Cerebellar cortex (tissue), 1 donor: ENCODE data around the gene HMOX1.
A peak's percentile ranks its signal among the peaks of the same experiment; 100 is the strongest.
"Not testable (repeated sequence)": the region's sequence is repeated elsewhere in the genome, so short reads cannot be mapped to it uniquely, and the experiment has no call there.

Experiments
- DNase-seq: peaks from one replicate; pipeline ENCODE4 v3.0.0-alpha.2; 2015; ENCODE audit warnings: low spot score

The HMOX1 gene

DNA sequence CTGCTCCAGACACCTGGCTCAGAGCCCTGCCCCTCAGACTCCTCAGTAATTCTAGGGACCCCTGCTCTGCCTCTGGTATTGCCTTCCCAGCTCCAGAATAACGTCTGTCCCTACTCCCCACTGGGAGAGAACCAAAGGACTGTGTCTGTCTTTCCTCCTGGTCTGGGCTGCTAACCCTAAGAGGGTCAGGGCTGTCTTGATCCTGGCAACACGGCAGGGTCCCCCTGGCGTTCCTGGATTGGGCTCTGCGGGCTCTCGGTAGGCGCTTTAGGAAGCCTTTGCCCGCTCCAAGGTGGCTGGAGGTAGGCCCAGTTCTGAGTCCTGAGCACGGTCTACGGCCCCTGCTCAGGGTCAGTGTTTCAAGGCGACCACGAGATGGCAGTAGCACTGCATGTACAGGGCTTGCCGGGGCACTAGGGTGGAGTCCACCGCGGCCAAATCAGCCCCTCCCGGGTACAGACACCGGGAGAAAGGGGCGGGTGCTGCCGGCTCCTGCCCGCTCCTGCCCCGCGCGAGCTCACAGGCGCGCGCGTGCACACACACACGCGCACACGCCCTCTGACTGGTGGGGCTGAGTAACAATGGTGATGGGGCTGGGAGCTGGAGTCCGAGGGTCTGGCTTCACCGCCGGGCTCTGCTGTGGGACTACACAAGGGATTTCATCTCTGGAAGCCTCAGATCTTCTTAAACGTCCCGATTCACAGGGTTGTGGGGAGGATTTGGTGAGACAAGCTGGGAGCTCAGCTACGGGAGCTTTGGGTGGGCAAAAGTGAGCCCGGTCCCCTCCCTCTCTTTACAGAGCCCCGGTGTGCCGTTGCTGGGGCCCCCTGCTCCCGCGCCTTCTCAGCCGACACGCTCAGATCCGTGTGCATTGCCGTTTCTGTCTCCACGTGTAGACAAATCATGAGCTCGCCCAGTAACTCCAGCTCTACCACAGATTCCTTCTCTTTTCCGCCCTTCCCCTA, 30.1 kb upstream of the HMOX1 start:
- peak; percentile 94 for DNase-seq

GRCh38 chr22:35352214-35353111, 28.4 kb upstream of the HMOX1 start:
- DNase-seq, result peak; percentile 33

DNA sequence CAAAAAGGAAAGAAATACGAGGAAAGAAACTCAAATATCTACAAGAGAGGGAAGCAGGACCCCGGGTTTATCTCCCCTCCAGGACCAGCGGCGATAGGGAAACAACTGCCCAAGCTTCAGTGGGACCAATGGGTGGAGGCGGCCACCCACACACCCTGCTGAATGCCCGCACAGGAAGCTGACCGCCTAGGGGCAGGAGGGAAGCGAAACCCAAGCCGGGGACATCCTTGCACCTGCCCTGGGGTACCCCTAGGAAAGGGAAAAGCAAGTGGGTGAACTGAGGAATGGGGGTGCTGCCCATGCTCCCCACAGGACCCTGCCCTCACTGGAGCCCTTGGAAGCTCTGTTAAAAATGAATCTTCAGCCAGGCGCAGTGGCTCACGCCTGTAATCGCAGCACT, 27.6 kb upstream of the HMOX1 start:
- no peak for DNase-seq

- DNase-seq, result no peak
Observed at GRCh38 chr22:35354068-35354467, 26.8 kb upstream of the HMOX1 start.

DNA sequence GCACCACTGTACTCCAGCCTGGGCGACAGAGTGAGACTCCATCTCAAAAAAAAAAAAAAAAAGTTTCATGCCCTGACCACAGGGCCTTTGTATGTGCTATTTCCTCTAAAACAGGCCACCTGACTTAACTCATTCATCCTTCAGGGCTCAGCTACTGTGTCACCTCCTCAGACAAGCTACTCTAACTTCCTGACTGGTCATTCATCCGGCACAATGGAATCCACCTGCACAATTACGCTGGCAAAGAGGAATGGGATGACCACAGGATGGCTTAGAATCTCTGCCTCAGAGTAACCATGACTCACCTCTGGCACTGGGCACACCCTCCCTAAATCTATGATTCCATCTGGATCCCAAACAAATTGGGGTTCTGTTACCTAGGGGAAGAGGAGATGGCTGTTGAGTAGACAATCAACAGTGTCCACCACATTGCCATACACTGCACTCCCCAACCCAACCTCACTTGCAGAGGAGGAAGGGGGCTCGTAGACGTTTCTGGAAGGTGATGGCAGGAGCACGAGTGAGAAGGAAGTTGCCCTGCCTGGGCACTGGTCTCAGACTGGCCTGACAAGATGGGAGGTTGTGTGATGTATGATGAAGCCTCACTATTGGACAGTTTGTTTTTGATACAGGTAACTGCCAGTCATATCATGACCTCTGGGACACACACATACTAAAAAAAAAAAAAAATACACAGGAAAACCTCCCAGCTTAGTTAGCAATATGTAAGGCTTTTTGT, 22.8 kb upstream of the HMOX1 start:
- no peak for DNase-seq

DNA sequence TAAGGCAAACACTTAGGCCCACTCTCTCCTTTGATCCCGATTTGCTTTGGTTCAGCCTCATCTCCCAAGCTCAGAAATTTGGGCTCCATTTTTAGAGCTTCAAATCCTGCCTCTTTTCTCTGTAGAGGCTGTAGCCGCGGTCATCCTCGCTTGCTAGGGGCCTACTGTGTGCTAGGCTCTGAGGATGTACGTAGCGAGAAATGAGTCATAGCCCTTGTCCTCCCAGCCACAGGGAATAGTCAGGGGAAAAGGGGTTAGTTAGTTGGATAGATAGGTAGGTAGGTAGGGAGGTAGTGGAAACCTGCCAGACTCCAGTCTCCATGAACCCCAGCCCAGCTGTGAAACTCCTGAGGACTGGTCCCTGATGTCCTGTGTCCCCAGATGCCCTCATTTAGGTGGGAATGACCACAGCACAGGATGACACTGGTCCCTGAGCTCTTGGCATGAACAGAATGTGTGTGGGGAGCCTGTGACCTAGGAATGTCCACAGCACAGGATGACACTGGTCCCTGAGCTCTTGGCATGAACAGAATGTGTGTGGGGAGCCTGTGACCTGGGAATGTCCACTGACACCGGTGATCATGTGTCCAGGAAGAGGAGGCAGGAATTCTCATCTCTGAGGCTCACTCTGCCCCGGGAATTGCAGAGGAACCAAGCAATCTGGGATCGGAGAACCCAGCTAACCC, 21.4 kb upstream of the HMOX1 start:
- DNase-seq, result no peak

- DNase-seq, result no peak
Observed at GRCh38 chr22:35361001-35361558, 19.8 kb upstream of the HMOX1 start.

DNA sequence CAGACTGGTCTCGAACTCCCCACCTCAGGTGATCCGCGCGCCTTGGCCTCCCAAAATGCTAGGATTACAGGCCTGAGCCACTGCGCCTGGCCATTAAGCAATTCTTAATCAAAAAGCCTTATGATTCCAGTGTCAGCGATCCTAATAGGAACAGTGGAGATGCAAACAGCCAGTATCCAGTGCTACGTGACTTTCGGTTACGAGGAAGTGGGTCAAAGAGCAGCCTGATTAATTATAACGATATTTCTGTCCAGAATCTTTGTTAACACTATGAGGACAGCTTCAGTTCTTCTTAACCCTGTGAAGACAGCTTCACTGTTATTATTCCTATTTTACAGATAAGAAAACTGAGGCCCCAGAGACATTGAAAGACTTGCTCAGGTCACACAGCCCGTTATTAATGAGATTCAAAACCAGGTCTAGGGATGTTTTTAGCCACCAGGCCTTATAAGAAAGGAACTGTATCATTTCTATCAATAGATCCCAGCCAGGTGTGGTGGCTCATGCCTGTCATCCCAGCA, 17.3 kb upstream of the HMOX1 start:
- DNase-seq, result no peak

GRCh38 chr22:35364230-35364629, 16.7 kb upstream of the HMOX1 start:
- not testable (repeated sequence) for DNase-seq

DNA sequence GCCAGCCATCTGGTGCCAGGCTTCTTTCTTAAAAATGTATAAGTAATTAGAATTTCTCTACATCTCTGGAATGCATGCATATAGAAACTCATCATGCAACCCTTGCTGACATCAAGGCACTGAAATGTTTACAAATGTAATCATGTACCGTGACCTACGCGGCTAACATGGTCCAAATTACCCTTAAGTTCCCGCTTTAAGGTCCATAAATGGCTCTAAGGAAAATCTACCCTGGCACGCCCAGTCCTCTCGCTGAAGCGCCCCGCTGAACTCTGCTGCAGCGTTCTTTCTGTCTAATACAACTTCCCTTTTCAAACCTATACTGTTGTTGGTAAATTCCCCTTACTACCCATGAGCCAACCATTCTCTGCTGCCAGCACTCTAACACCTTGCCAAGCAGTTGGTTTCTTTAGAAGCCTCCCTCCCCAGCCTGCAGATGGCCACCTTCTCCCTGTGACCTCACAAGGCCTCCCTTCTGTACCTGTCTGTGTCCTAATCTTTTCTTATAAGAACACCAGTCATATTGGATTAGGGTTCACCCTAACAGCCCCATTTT, 13.5 kb upstream of the HMOX1 start:
- no peak for DNase-seq

- DNase-seq, result no peak
Observed at GRCh38 chr22:35368386-35368785, 12.5 kb upstream of the HMOX1 start.

- no peak for DNase-seq
Observed at GRCh38 chr22:35369996-35370395, 10.9 kb upstream of the HMOX1 start.

DNA sequence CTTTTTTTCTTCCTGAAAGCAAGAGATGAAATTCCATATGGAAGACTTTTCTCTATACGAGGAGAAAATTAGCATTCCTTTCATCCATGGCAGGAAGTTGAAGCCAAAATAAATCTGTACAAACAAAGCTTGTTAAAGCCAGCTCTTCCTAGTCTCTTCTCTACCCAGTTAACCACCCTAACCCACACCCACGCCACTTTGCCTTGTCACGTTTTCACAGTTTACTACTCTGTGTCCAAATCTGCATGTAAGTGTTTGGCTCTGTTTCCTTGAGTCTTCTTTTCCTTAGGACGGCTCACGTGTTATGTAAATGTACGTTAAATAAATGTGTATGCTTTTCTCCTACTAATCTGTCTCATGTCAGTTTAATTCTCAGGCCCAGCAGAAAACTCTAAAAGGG, 7.1 kb upstream of the HMOX1 start:
- no peak for DNase-seq

GRCh38 chr22:35375031-35375430, 5.9 kb upstream of the HMOX1 start:
- no peak for DNase-seq

GRCh38 chr22:35375526-35375925, 5.4 kb upstream of the HMOX1 start:
- no peak for DNase-seq

DNA sequence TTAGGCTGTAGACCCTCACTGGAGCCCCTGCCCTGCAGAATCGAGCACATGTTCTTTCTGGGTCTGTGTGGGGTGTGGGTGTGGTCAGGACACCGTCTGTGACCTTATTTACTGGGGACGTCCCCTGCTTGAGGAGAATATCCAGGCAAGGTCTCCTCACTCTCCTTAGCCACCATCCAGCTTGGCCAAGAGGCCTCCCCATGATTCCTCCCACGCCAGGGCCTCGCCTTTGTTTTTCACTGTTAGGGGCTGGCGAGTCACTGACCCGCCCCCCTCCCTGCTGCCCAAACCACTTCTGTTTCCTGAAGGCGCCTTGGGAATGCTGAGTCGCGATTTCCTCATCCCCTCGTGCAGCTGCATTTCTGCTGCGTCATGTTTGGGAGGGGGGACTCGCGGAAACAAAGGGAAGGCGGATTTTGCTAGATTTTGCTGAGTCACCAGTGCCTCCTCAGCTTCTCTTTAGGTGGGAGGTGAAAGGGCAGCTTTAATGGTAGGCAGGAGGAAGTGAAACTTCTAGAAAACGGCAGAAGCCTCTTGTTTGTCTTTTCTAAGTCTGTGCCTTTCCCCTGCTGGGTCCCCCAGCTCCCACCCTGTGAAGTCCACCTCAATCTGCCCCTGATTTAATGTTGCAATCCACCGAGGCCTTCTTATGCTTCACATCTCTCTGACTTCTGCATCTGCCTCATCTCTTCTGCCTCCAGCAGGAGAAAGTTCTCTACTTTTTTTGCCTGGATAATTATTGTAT, 4.0 kb upstream of the HMOX1 start:
- DNase-seq, result peak; percentile 80

DNA sequence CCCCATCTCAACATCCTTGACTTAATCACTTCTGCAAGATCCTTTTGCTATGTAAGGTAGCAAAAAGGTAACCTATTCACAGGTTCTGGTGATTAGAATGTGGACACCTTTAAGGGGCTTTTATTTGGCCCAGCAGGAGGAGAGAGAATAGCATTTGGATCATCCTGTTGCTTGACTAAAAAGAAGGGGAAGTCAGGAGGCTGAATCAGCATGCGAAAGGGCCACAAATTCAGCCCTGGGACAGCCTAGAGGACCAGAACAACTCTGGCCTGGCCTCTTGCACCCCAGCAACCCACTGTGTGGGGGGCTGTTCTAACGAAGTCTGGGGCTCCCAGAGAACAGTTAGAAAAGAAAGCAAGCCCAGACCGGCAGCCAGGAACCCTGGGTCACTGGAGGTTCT, 3.2 kb upstream of the HMOX1 start:
- no peak for DNase-seq

DNA sequence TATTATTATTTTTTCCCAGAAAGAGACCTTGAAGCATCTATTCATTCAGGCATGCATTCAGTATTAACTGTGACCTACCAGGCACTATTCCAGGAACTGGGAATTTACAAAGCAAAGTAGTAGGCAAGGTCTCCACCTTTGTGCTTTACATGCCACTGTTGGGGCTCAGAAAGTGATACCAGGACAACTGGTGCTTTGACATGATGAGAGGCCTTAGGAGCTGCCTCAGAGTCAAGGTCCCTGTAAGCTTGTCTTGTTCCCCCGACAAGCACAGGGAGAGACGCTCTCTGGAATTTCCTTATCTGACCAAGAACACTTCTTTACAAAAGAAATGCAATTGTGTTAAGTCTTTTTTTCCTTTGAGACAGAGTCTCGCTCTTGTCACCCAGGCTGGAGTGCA, 2.3 kb upstream of the HMOX1 start:
- no peak for DNase-seq

DNA sequence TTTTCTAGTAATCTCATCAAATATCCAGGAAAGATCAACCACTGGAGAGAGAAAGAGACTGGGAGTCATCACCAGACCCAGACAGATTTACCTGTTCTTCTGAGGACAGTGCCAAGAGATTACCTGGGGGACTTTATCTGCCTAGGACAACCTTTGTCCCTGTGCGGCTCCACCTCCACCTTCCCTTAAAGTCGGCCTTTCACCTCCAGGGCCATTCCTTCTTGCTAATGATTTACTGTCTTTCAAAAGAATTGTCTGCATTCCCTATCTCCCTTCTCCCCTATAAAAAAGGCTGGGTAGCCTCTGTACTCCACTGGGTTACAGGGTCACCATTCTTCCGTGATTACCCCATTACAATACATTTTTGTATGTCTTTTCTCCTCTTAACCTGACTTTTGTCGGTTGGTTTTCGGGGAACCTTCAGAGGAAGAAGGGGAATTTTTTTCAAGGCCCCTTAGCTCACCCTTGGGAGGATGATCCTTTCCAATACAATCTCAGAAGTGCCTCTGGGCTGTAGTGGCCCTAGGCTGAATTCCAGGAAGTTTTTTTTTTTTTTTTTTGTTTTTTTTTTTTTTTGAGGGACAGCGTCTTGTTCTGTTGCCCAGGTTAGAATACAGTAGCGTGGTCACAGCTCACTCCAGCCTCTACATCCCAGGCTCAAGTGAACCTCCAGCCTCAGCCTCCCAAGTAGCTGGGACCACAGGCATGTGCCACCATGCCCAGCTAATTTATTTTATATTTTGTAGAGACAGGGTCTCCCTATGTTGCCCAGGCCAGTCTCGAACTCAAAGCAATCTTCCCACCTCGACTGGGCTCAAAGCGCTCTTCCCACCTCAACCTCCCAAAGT, 1.5 kb upstream of the HMOX1 start:
- no peak for DNase-seq
